A549 treated with ZK216348 at 1 μM for 4 hours (cell line): ENCODE results near the gene PHF23. TPM values are rescaled to one million over a fixed set of nuclear protein-coding genes. Genes with fewer than 3 reads are reported as not detected.

Source experiments
- total RNA-seq: library from RNA; stranded (reverse); fragments of 200-300 nt; extraction: Qiagen RNA extraction; gene quantifications from 5 replicates; pipeline ENCODE4 v1.2.3, GENCODE V29; 2022; ENCODE audit warnings: low read depth

Gene PHF23
- total RNA-seq = 82.5 to 108 TPM (median 92.1 TPM) in 5 replicates

GRCh38 chr17:7239091-7240027 lies at the start of gene PHF23:
Gene PHF23, minus strand, starts transcription at chr17:7239457. Its CDS starts 178 bp downstream, at chr17:7239279.

GRCh38 chr17:7281074-7281952 lies 42.1 kb upstream of the PHF23 start, which contains the start of gene SLC2A4:
Gene SLC2A4, plus strand, starts transcription at chr17:7281718. Its CDS starts 217 bp downstream, at chr17:7281935.

GRCh38 chr17:7262192-7262934 lies 23.1 kb upstream of the PHF23 start, which contains the start of gene CLDN7:
Gene CLDN7, minus strand, starts transcription at chr17:7262478. Its CDS starts 435 bp downstream, at chr17:7262043.

GRCh38 chr17:7252176-7253043 lies 13.2 kb upstream of the PHF23 start, which contains the start of gene ELP5:
Gene ELP5, plus strand, starts transcription at chr17:7252215. Its CDS starts 336 bp downstream, at chr17:7252551.

GRCh38 chr17:7251661-7252175 lies 12.5 kb upstream of the PHF23 start, which contains the start of gene CTDNEP1:
Gene CTDNEP1, minus strand, starts transcription at chr17:7251734. Its CDS starts 438 bp downstream, at chr17:7251296.

GRCh38 chr17:7241783-7242716 lies 2.8 kb upstream of the PHF23 start, which contains the start of gene GABARAP:
Gene GABARAP, minus strand, starts transcription at chr17:7242449. Its CDS starts 119 bp downstream, at chr17:7242330.

GRCh38 chr17:7234083-7234951 lies 4.9 kb downstream of the PHF23 start, which contains the start of gene DVL2:
Gene DVL2, minus strand, starts transcription at chr17:7234517. Its CDS starts 255 bp downstream, at chr17:7234262.

GRCh38 chr17:7219812-7220592 lies 19.3 kb downstream of the PHF23 start, which contains the start of the genes ACADVL and DLG4:
Gene ACADVL, plus strand, starts transcription at chr17:7219938. Its CDS starts 47 bp downstream, at chr17:7219985.
Gene DLG4, minus strand, starts transcription at chr17:7219836.

Other genes starting within 250 kb of the PHF23 start
- not detected in 5 replicates for gene ALOX12, start 243.4 kb downstream of the PHF23 start, total RNA-seq
- gene RNASEK, start 226.8 kb downstream of the PHF23 start, total RNA-seq = 408 to 509 TPM (median 429 TPM) in 5 replicates
- gene BCL6B, start 216.4 kb downstream of the PHF23 start, total RNA-seq = not detected in 5 replicates
- gene SLC16A13, start 203.4 kb downstream of the PHF23 start, total RNA-seq = 5.7 to 13.1 TPM (median 10.9 TPM) in 5 replicates
- not detected in 5 replicates for gene SLC16A11, start 195.4 kb downstream of the PHF23 start, total RNA-seq
- not detected in 5 replicates for gene CLEC10A, start 159.2 kb downstream of the PHF23 start, total RNA-seq
- gene ASGR2, start 124.6 kb downstream of the PHF23 start, total RNA-seq = 0.17 TPM in 1 of 5 replicates, not detected in the others
- gene ASGR1, start 60.1 kb downstream of the PHF23 start, total RNA-seq = 0.69 to 2.2 TPM (median 1.1 TPM) in 5 replicates
- 5.1 to 8.9 TPM (median 7.9 TPM) in 5 replicates for gene DLG4, start 19.6 kb downstream of the PHF23 start, total RNA-seq
- 303 to 481 TPM (median 423 TPM) in 5 replicates for gene ACADVL, start 19.5 kb downstream of the PHF23 start, total RNA-seq
- 23.8 to 44.5 TPM (median 38.9 TPM) in 5 replicates for gene DVL2, start 4.9 kb downstream of the PHF23 start, total RNA-seq
- 646 to 813 TPM (median 659 TPM) in 5 replicates for gene GABARAP, start 3.0 kb upstream of the PHF23 start, total RNA-seq
- gene CTDNEP1, start 12.3 kb upstream of the PHF23 start, total RNA-seq = 216 to 257 TPM (median 229 TPM) in 5 replicates
- gene ELP5, start 12.8 kb upstream of the PHF23 start, total RNA-seq = 101 to 153 TPM (median 123 TPM) in 5 replicates
- gene CLDN7, start 23.0 kb upstream of the PHF23 start, total RNA-seq = 0.29 to 2.9 TPM (median 1.6 TPM) in 5 replicates
- 0.20 to 0.42 TPM (median 0.27 TPM) in 5 replicates for gene SLC2A4, start 42.3 kb upstream of the PHF23 start, total RNA-seq
- 0.19 to 0.84 TPM (median 0.47 TPM) in 5 replicates for gene YBX2, start 55.2 kb upstream of the PHF23 start, total RNA-seq
- 1,510 to 1,758 TPM (median 1,707 TPM) in 5 replicates for gene EIF5A, start 68.2 kb upstream of the PHF23 start, total RNA-seq
- 96.6 to 116 TPM (median 107 TPM) in 5 replicates for gene GPS2, start 75.9 kb upstream of the PHF23 start, total RNA-seq
- 17.1 to 38.9 TPM (median 32.2 TPM) in 5 replicates for gene NEURL4, start 89.9 kb upstream of the PHF23 start, total RNA-seq
- gene ACAP1, start 97.1 kb upstream of the PHF23 start, total RNA-seq = 2.9 to 5.3 TPM (median 3.1 TPM) in 5 replicates
- gene KCTD11, start 112.7 kb upstream of the PHF23 start, total RNA-seq = 10.1 to 14.9 TPM (median 13.1 TPM) in 5 replicates
- not detected in 5 replicates for gene TMEM95, start 115.7 kb upstream of the PHF23 start, total RNA-seq
- 1.3 to 1.9 TPM (median 1.8 TPM) in 5 replicates for gene TNK1, start 141.6 kb upstream of the PHF23 start, total RNA-seq
- gene PLSCR3, start 155.1 kb upstream of the PHF23 start, total RNA-seq = 29.3 to 48.8 TPM (median 39.6 TPM) in 5 replicates
- gene TMEM256, start 164.6 kb upstream of the PHF23 start, total RNA-seq = 179 to 229 TPM (median 210 TPM) in 5 replicates
- gene NLGN2, start 168.4 kb upstream of the PHF23 start, total RNA-seq = 11.6 to 21.8 TPM (median 19.1 TPM) in 5 replicates
- not detected in 5 replicates for gene SPEM1, start 180.9 kb upstream of the PHF23 start, total RNA-seq
- gene SPEM2, start 186.2 kb upstream of the PHF23 start, total RNA-seq = not detected in 5 replicates
- not detected in 5 replicates for gene SPEM3, start 189.4 kb upstream of the PHF23 start, total RNA-seq
- gene TMEM102, start 196.0 kb upstream of the PHF23 start, total RNA-seq = 9.4 to 14.9 TPM (median 13.7 TPM) in 5 replicates
- 0.99 to 1.7 TPM (median 1.0 TPM) in 5 replicates for gene FGF11, start 200.1 kb upstream of the PHF23 start, total RNA-seq
- gene CHRNB1, start 205.6 kb upstream of the PHF23 start, total RNA-seq = 6.9 to 9.9 TPM (median 9.7 TPM) in 5 replicates
- 18.5 to 27.9 TPM (median 24.6 TPM) in 5 replicates for gene ZBTB4, start 240.2 kb upstream of the PHF23 start, total RNA-seq
- gene SLC35G6, start 242.0 kb upstream of the PHF23 start, total RNA-seq = not detected in 5 replicates
- 47.9 to 98.5 TPM (median 85.3 TPM) in 5 replicates for gene POLR2A, start 244.9 kb upstream of the PHF23 start, total RNA-seq